Spleen (tissue), 7 donors: ENCODE data around the gene ZRANB1.

Experiments
- CTCF ChIP-seq, 11 experiments: fragments of 200-600 bp in 7 of 11; fragments of 450-650 bp in 4 of 11; sonication (generic) in 4 of 11; IDR thresholded peaks in 8 of 11; conservative IDR thresholded peaks in 3 of 11; 1 replicate in 7 of 11; 2 replicates in 4 of 11; pipeline versions ENCODE4 v1.4.0 to v1.8.0; 2016 to 2021; ENCODE audit warnings: antibody characterized with exemption in 11 of 11, inconsistent platforms in 4 of 11, mild to moderate bottlenecking in 1 of 11
- POLR2A ChIP-seq, 3 donors: fragments of 450-650 bp; IDR thresholded peaks; one replicate each; pipeline ENCODE4 v1.5.1; 2017; ENCODE audit warnings: antibody characterized with exemption in 3 of 3, mild to moderate bottlenecking in 1 of 3
- POLR2AphosphoS5 ChIP-seq, 3 donors: sonication (generic); formaldehyde crosslinking; IDR thresholded peaks; one replicate each; pipeline ENCODE4 v1.5.1; 2017; ENCODE audit warnings: antibody characterized with exemption in 3 of 3
- donor health status: DM: no; HTN: no; CAD: no; lungs with moderate emphysema.
- donor health status: DM: no; HTN: no; CAD: no.
- donor health status: DM: no; HTN: no; CAD: no.

GRCh38 chr10:124903111-124903510 lies 38.8 kb upstream of the ZRANB1 start:
- no peak for TF ChIP-seq CTCF (IDR thresholded peaks at IDR 0.05 in 8 of 11, conservative IDR thresholded peaks at IDR 0.05 in 3 of 11)
- TF ChIP-seq POLR2AphosphoS5 (IDR thresholded peaks at IDR 0.05) = no peak
- TF ChIP-seq POLR2A (IDR thresholded peaks at IDR 0.05) = no peak
